Adrenal gland (tissue), 12 donors: ENCODE measurements around the gene INPP5A. TPM values are rescaled to one million over a fixed set of nuclear protein-coding genes. Genes with fewer than 3 reads are reported as not detected.

Source experiments
- DNase-seq, 7 donors: peaks; one replicate each; pipeline ENCODE4 v3.0.0-alpha.2; 2019 to 2020
- H3K27ac ChIP-seq, 5 donors: fragments of 200-600 bp; sonication (generic) in 4 of 5; 1 replicate in 3 of 5; 2 replicates in 2 of 5; pipeline versions ENCODE4 v1.5.1 to v1.8.0; 2016 to 2020; ENCODE audit warnings: mild to moderate bottlenecking in 1 of 5
- H3K27me3 ChIP-seq: fragments of 200-600 bp; 2 replicates; pipeline ENCODE4 v1.8.0; 2021
- H3K36me3 ChIP-seq, 2 donors: fragments of 200-600 bp; replicated peaks in 1 of 2; 1 replicate in 1 of 2; 2 replicates in 1 of 2; pipeline versions ENCODE4 v1.5.1 to v1.8.0; 2018 to 2022
- H3K4me1 ChIP-seq, 2 donors: fragments of 200-600 bp; replicated peaks in 1 of 2; 1 replicate in 1 of 2; 2 replicates in 1 of 2; pipeline versions ENCODE4 v1.5.1 to v1.8.0; 2018 to 2021
- H3K4me3 ChIP-seq, 4 donors: fragments of 200-600 bp; sonication (generic) in 3 of 4; one replicate each; pipeline ENCODE4 v1.5.1; 2016 to 2018
- H3K9me3 ChIP-seq, 3 donors: fragments of 200-600 bp; sonication (generic) in 1 of 3; replicated peaks in 1 of 3; 1 replicate in 2 of 3; 2 replicates in 1 of 3; pipeline versions ENCODE4 v1.5.1 to v1.8.0; 2016 to 2021
- CTCF ChIP-seq, 6 experiments: fragments of 450-650 bp in 4 of 6; fragments of 200-600 bp in 2 of 6; sonication (generic) in 1 of 6; IDR thresholded peaks; 1 replicate in 5 of 6; 2 replicates in 1 of 6; pipeline versions ENCODE4 v1.5.1 to v1.8.0; 2016 to 2021; ENCODE audit warnings: antibody characterized with exemption in 6 of 6, mild to moderate bottlenecking in 2 of 6, moderate library complexity in 1 of 6
- POLR2A ChIP-seq, 2 donors: fragments of 450-650 bp; IDR thresholded peaks; one replicate each; pipeline ENCODE4 v1.6.1; 2017; ENCODE audit warnings: antibody characterized with exemption in 2 of 2, mild to moderate bottlenecking in 2 of 2, moderate library complexity in 1 of 2
- WGBS, 4 donors: extraction: QIAGEN DNeasy Blood & Tissue Kit in 2 of 4; methylation state at CpG; one replicate each; pipeline versions ENCODE4 v1.1.5 to v1.1.7; 2013 to 2017; 5-methylcytosine and 5-hydroxymethylcytosine counted together
- intact Hi-C, 2 donors: fragments of 100-400 bp; cut with DNase I; formaldehyde crosslinking; loops; one replicate each; pipeline versions ENCODE4 v1.14.1 to v1.15.0; 2022 to 2023
- polyA plus RNA-seq, 3 donors: library from polyadenylated mRNA; stranded (reverse); fragments of 200-250 nt in 2 of 3; fragments of 350-450 nt in 1 of 3; fragmentation: Illumina TruSeq in 1 of 3; extraction: RNeasy Lipid Tissue Mini Kit (QIAGEN cat#74804) in 1 of 3; gene quantifications; one replicate each; pipeline ENCODE4 v1.2.3, GENCODE V29; 2013 to 2014
- total RNA-seq, 9 donors: library from RNA; depleted of rRNA in 4 of 9; stranded (reverse); fragments of >200 nt in 4 of 9; fragments of 120-200 nt in 1 of 9; fragmentation: NEBNext Ultra II Directional in 1 of 9; extraction: Animal tissue kit (Norgen Biotek cat#: 25700) in 1 of 9; gene quantifications; one replicate each; pipeline versions ENCODE4 v1.1.0 to v1.2.4, GENCODE V29; 2013 to 2023
- donor health status: healthy with polysubstance abuse.
- donor health status: Bipolar disorder and iron deficiency.
- donor health status: DM: yes; HTN: yes; CAD: no.
- donor health status: DM: no; HTN: no; CAD: no.
- donor health status: DM: no; HTN: no; CAD: no.
- donor health status: DM: yes; HTN: yes; CAD: no.

INPP5A gene
- total and polyA plus RNA-seq, 12 donors, result 13.5 to 62.9 (median 37.5) TPM

- no peak overlapping the region for H3K27ac ChIP-seq
- no peaks in the 10 kb centered on the region for H3K36me3 ChIP-seq
- intact Hi-C loops, result no loop called here
- TF ChIP-seq CTCF (IDR thresholded peaks at IDR 0.05), result no peak
- no peak for TF ChIP-seq POLR2A (IDR thresholded peaks at IDR 0.05)
- DNase-seq, result no peak
- no peaks in the 10 kb centered on the region for H3K27me3 ChIP-seq
- H3K4me1 ChIP-seq, result peaks cover 0 to 6% of the 10 kb centered on the region in 2 donors
- H3K9me3 ChIP-seq, result no peaks in the 10 kb centered on the region
- no peak overlapping the region for H3K4me3 ChIP-seq
- 87 to 88% (median 88%) methylated on average over 6 to 17 of the region's 17 CpGs for WGBS, 4 donors
Measured at GRCh38 chr10:132497861-132498561, 39.6 kb upstream of the INPP5A start.

- TF ChIP-seq POLR2A (IDR thresholded peaks at IDR 0.05), result no peak
- no peak for TF ChIP-seq CTCF (IDR thresholded peaks at IDR 0.05)
- Histone ChIP-seq H3K36me3 (no peaks in the 10 kb centered on the region), H3K4me1 (peaks cover 0 to 6% of the 10 kb centered on the region in 2 donors), H3K4me3 (no peak overlapping the region), H3K9me3 (no peaks in the 10 kb centered on the region), H3K27ac (no peak overlapping the region), H3K27me3 (no peaks in the 10 kb centered on the region)
- no peak for DNase-seq
- intact Hi-C loops, result no loop called here
- WGBS, 4 donors, result 83 to 93% (median 88%) methylated on average over 15 of the region's 15 CpGs
Measured at GRCh38 chr10:132498562-132499366, 38.8 kb upstream of the INPP5A start.

- intact Hi-C loops, result no loop called here
- WGBS, 4 donors, result 81 to 92% (median 90%) methylated on average over 8 to 10 of the region's 10 CpGs
- no peak for DNase-seq
- Histone ChIP-seq H3K27ac (no peak overlapping the region), H3K27me3 (no peaks in the 10 kb centered on the region), H3K36me3 (no peaks in the 10 kb centered on the region), H3K4me3 (no peak overlapping the region), H3K4me1 (peaks cover 0 to 6% of the 10 kb centered on the region in 2 donors), H3K9me3 (no peaks in the 10 kb centered on the region)
- TF ChIP-seq POLR2A (IDR thresholded peaks at IDR 0.05) (no peak), CTCF (IDR thresholded peaks at IDR 0.05) (no peak)
Measured at GRCh38 chr10:132499367-132499685, 38.3 kb upstream of the INPP5A start.

- Histone ChIP-seq H3K27ac (no peak overlapping the region), H3K36me3 (no peaks in the 10 kb centered on the region), H3K27me3 (no peaks in the 10 kb centered on the region), H3K4me1 (no peaks in the 10 kb centered on the region), H3K9me3 (no peaks in the 10 kb centered on the region), H3K4me3 (no peak overlapping the region)
- intact Hi-C loops, result no loop called here
- 83 to 87% (median 84%) methylated on average over 14 of the region's 14 CpGs for WGBS, 4 donors
- TF ChIP-seq CTCF (IDR thresholded peaks at IDR 0.05), result no peak
- TF ChIP-seq POLR2A (IDR thresholded peaks at IDR 0.05), result no peak
- DNase-seq, result no peak
Measured at GRCh38 chr10:132500781-132501415, 36.7 kb upstream of the INPP5A start.
